Measurements from ENCODE around the gene ARMC3.
"Not testable (repeated sequence)": the region's sequence is repeated elsewhere in the genome, so short reads cannot be mapped to it uniquely, and the experiment has no call there.

ARMC3 gene

GRCh38 chr10:23053036-23053435, 125.2 kb downstream of the ARMC3 start:
- no peak for DNase-seq

- DNase-seq, result peak; percentile 26
Measured at GRCh38 chr10:23055424-23056185, 127.8 kb downstream of the ARMC3 start.

DNA sequence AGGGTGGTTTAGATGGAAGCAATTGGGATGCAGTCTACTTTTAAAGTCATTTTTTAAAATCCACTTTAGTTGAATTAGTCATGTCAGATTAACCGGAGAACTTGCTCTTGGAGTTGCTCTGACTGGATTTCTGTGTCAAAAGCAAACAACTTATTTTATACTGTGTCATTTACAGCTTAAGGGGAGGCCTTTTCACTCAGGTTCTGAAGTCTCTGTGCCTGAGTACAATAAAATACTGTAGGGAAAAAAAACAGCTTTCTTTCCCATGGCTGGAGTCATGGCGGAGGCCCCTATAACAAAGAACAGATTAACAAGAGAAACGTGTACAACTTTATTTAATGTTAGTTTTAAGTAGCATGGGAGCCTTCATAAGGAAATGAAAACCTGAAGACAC, 128.3 kb downstream of the ARMC3 start:
- DNase-seq, result no peak

DNA sequence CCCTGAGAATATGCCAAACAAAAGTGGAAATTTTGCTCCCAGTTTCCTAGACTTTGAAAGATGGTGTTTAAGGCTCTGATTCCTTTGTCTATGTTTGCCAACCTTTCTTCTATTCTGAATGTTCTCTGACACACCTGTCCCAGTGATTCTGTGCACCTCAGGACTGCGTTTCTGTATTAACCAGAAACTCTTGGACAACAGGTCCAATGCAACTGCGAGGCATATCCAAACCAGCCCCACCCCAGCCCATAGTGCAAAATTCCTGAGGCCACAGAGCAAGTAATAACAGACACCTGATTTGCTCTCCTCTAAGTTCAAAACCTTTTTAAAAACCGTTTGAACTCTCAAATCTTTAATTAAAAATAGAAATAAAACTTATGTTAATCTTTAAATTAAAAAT, 130.5 kb downstream of the ARMC3 start:
- no peak for DNase-seq

- DNase-seq, result no peak
Measured at GRCh38 chr10:23060918-23061317, 133.1 kb downstream of the ARMC3 start.

DNA sequence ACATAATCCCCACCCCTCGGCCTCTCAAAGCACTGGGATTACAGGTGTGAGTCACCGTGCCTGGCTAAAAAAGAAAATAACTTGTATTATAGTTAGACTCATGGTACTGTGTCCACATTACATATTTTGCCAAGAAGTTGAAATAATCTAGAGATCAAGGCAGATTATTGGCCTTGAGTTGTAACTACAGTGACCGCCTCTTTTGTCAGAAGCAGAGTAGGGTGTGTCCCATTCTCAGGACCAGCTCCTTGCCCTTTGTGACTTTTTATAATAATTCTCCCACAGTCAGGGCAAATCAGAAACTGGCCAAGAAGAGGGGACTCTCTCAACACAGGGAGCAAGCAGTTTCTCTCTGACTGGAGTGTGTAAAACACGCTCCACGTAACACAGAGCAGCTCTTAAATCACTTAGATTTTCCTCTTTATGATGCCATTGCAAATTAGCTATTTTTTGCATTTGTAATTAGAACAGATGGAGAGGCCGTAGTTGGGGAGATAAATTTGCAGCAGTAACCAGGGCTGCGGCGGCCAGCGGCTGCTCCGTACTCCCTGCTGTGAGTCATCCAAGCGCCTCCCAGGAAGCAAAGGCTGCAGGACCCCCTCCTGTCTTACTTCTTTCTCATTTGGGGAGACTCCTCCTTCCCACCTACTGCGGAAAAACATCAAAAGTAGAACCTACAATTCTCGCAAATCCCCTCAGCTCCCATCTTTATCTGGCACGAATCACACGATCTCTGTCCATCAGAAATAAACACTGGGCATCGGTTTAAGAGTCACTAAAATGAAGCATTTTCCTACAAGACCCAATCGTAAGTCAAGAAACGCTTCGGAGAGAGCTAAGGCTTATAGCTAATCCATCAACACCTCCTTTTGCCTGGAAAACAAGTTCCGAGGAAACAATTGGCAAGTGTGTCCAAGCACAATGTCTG, 135.5 kb downstream of the ARMC3 start:
- DNase-seq, result no peak

- DNase-seq, result no peak
Measured at GRCh38 chr10:23063973-23064812, 136.3 kb downstream of the ARMC3 start.

DNA sequence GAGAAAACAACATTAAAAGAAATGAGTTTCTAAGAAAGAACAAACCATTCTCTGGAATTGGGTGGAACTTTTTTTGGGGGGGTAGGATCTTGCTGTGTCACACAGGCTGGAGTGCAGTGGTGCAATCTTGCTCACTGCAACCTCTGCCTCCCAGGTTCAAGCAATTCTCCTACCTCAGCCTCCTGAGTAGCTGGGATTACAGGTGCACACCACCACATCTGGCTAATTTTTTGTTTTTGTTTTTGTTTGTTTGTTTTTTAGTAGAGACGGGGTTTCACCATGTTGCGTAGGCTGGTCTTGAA, 136.9 kb downstream of the ARMC3 start:
- DNase-seq, result not testable (repeated sequence)

GRCh38 chr10:23065181-23065948, 137.5 kb downstream of the ARMC3 start:
- DNase-seq, result no peak

DNA sequence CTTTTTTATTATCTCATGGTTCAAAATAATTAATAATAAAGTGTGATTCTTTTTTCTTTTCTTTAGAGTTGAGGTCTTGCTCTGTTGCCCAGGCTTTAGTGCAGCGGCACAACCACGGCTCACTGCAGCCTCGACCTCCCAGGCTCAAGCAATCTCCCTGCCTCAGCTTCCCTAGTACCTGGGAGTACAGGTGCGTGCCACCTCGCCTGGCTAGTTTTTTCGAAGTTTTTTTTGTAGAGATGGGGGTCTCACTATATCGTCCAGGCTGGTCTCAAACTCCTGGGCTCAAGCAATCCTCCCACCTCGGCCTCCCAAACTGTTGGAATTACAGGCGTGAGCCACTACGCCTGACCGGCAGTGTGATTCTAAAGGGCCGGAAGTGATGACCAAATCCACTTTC, 139.5 kb downstream of the ARMC3 start:
- no peak for DNase-seq

GRCh38 chr10:23067939-23068775, 140.3 kb downstream of the ARMC3 start:
- DNase-seq, result peak; percentile 55

DNA sequence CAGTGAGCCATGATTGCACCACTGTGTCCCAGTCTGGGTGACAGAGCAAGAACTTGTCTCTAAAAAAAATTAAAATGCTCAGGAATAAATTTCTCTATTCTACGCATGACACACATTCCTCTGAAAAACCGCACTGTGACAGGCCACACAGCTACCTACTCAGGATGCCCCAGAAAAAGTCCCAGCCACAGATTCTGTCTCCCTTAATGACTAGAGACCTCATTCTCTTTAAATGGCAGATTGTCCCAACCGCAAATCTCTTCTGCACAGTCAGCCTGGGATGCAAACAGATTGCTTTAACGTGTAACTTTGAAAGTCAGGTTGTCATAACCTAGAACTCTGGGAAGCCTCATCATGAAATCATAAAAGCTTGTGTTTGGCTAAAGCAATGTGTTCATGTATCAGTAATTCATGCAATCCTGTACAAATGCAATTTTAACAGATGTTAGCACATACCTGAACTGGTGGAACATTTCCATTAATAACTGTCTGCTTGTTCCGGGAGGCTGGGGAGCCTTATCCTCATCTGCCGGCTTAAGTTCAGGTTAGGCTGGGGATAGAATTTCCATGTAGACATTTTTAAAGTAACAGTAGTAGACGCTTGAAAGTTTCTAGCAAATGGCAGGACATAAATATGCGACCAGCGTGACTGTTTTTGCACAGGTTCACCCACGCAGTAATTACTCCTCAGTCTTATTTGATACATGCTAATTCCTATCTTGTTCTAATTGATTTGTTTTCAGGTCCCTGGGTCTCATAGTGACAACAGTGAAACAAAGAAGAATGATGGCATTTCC, 141.4 kb downstream of the ARMC3 start:
- no peak for DNase-seq

DNA sequence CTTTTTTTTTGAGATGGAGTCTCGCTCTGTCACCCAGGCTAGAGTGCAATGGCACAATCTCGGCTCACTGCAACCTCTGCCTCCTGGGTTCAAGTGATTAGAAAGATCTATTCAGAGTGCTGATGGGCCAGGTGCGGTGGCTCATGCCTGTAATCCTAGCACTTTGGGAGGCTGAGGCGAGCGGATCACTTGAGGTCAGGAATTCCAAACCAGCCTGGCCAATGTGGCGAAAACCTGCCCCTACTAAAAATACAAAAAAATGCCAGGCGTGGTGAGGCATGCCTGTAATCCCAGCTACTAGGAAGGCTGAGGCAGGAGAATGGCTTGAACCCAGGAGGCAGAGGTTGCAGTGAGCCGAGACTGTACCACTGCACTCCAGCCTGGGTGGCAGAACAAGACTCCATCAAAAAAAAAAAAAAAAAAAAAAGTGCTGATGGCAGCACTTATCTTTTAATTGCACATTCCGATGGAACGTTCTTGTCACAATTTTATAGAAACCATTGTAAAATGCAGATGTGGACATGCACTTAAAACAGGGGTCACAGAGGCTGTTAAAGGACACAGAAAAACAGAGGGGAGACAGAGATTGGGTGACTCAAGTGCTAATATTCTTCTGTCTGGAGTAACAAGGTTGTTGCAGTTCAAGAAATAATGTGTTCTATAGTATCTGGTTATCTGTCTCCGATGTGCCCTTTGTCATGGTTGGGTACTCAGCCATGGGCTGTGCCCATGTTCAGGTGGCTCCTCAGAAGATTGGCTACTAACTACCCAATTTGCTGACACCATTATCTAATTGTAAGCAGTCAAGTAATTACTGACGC, 142.4 kb downstream of the ARMC3 start:
- DNase-seq, result not testable (repeated sequence)

- DNase-seq, result no peak
Measured at GRCh38 chr10:23070913-23071218, 143.0 kb downstream of the ARMC3 start.

DNA sequence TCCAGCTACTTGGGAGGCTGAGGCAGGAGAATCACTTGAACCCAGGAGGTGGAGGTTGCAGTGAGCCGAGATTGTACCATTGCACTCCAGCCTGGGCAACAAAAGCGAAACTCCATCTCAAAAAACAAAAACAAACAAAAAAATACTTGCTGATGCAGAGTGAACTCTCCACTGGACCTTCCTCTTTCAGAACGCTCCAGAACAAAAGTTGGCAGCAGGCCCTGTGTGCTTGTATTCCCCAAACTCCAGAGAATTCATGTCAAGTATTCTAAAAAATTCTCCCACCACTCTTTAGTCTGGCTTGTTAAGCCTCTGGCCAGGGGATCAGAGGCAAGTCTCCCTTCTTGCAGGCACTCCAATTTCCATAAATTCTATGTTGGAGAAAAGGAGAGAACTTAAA, 144.7 kb downstream of the ARMC3 start:
- not testable (repeated sequence) for DNase-seq

DNA sequence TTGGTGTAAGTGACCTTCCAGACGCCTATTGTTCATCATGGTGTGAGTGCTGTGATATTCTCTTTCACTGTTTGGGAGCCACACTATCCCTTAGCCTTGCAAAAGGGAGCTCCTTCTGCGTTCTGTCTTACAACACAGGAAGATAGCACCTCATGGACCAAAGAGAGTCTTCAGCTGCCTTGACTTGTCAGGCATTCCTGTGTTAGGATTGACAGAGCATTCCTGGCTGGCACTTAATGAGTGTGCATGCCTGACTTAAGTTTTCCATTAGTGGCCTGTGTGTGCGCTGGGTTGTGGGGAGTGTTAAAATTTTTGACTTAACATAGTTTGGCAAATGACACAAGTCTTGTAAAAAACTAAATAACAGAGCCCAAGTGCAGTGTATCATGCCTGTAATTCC, 145.7 kb downstream of the ARMC3 start:
- DNase-seq, result no peak

- no peak for DNase-seq
Measured at GRCh38 chr10:23075672-23076071, 147.8 kb downstream of the ARMC3 start.

- no peak for DNase-seq
Measured at GRCh38 chr10:23078114-23078513, 150.3 kb downstream of the ARMC3 start.

GRCh38 chr10:23079700-23080099, 151.8 kb downstream of the ARMC3 start:
- no peak for DNase-seq

- no peak for DNase-seq
Measured at GRCh38 chr10:23080262-23080661, 152.4 kb downstream of the ARMC3 start.
